Activated naive CD4-positive, alpha-beta T cell treated with anti-CD3 and anti-CD28 coated beads, Interleukin-2, amount 50 U/mL, for 72 hours (primary cell): ENCODE results near the gene VSIG4. TPM values are rescaled to one million over a fixed set of nuclear protein-coding genes. Genes with fewer than 3 reads are reported as not detected.
"Not testable (repeated sequence)": the region's sequence is repeated elsewhere in the genome, so short reads cannot be mapped to it uniquely, and the experiment has no call there.

Experiments
- ATAC-seq, 2 donors: fragments of 150-1000 bp; cut with Tn5 transposase; 2 replicates each; pipeline ENCODE4 v1.10.0; 2021; ENCODE audit warnings: mild to moderate bottlenecking in 2 of 2, moderate library complexity in 2 of 2
- DNase-seq, 2 donors: peaks; one replicate each; pipeline ENCODE4 v3.0.0; 2021 to 2022; ENCODE audit warnings: low spot score in 2 of 2
- H3K27ac Mint-ChIP-seq, 2 donors: one replicate each; pipeline ENCODE4 v1.8.0; 2022; ENCODE audit warnings: mild to moderate bottlenecking in 2 of 2, mixed read lengths in 2 of 2
- H3K36me3 Mint-ChIP-seq, 2 donors: one replicate each; pipeline ENCODE4 v1.8.0; 2022; ENCODE audit warnings: mixed read lengths in 2 of 2
- H3K9me3 Mint-ChIP-seq, 2 donors: one replicate each; pipeline ENCODE4 v1.8.0; 2022; ENCODE audit warnings: mixed read lengths in 2 of 2
- total RNA-seq, 2 donors: library from RNA; stranded (reverse); gene quantifications; one replicate each; pipeline ENCODE4 v1.2.3, GENCODE V29; 2022

The VSIG4 gene
- total RNA-seq, 2 donors from 2014 or later = 0.57 TPM; not detected in 1

DNA sequence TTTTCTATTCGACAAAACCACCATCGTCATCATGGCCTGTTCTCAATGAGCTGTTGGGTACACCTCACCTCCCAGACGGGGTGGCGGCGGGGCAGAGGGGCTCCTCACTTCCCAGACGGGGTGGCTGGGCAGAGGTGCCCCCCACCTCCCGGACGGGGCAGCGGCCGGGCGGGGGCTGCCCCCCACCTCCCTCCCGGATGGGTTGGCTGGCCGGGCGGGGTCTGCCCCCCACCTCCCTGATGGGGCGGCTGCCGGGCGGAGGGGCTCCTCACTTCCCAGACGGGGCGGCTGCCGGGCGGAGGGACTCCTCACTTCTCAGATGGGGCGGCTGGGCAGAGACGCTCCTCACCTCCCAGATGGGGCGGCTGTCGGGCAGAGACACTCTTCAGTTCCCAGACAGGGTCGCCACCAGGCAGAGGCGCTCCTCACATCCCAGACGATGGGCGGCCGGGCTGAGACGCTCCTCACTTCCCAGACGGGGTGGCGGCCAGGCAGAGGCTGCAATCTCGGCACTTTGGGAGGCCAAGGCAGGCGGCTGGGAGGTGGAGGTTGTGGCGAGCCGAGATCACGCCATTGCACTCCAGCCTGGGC, 64.6 kb downstream of the VSIG4 start:
- H3K36me3 Mint-ChIP-seq, ATAC-seq, H3K27ac Mint-ChIP-seq, H3K9me3 Mint-ChIP-seq, DNase-seq: not testable (repeated sequence)

Other genes with a start within 250 kb of the VSIG4 start
- under 1 TPM in 1 of 2 donors, not detected in 1; 0.18 TPM for gene HEPH, start 124.2 kb upstream of the VSIG4 start, total RNA-seq